GM23248 (cell line): Measurements from ENCODE around the gene RALB. TPM values are rescaled to one million over a fixed set of nuclear protein-coding genes. Genes with fewer than 3 reads are reported as not detected.
"Not testable (repeated sequence)": the region's sequence is repeated elsewhere in the genome, so short reads cannot be mapped to it uniquely, and the experiment has no call there.

ENCODE experiments used
- DNase-seq: peaks from one replicate; pipeline ENCODE4 v3.0.0-alpha.2; 2015
- H2AFZ ChIP-seq: fragments of 200-600 bp; sonication (generic); 2 replicates; pipeline ENCODE4 v1.6.1; 2016; ENCODE audit warnings: antibody characterized with exemption
- H3F3A ChIP-seq: fragments of 200-600 bp; sonication (generic); 2 replicates; pipeline ENCODE4 v1.6.1; 2016; ENCODE audit warnings: mild to moderate bottlenecking, antibody characterized with exemption, mixed run types; ENCODE audit not compliant: insufficient read depth
- H3K27ac ChIP-seq: fragments of 200-600 bp; sonication (generic); 2 replicates; pipeline ENCODE4 v1.5.1; 2016; ENCODE audit warnings: mild to moderate bottlenecking
- H3K27me3 ChIP-seq: fragments of 200-600 bp; sonication (generic); replicated peaks from 2 replicates; pipeline ENCODE4 v1.6.1; 2016; ENCODE audit warnings: mild to moderate bottlenecking; ENCODE audit not compliant: insufficient read depth
- H3K36me3 ChIP-seq: fragments of 200-600 bp; sonication (generic); 2 replicates; pipeline ENCODE4 v1.6.1; 2016; ENCODE audit warnings: low read depth, mild to moderate bottlenecking
- H3K4me1 ChIP-seq: fragments of 200-600 bp; sonication (generic); 2 replicates; pipeline ENCODE4 v1.6.1; 2016; ENCODE audit warnings: mild to moderate bottlenecking; ENCODE audit not compliant: insufficient read depth
- H3K4me2 ChIP-seq: fragments of 200-600 bp; sonication (generic); one replicate; pipeline ENCODE4 v1.6.1; 2016; ENCODE audit warnings: mild to moderate bottlenecking; ENCODE audit not compliant: unreplicated experiment
- H3K4me3 ChIP-seq: fragments of 200-600 bp; sonication (generic); 2 replicates; pipeline ENCODE4 v1.5.1; 2016; ENCODE audit warnings: mild to moderate bottlenecking
- H3K79me2 ChIP-seq: fragments of 200-600 bp; sonication (generic); 2 replicates; pipeline ENCODE4 v1.6.1; 2016; ENCODE audit warnings: mild to moderate bottlenecking; ENCODE audit not compliant: insufficient read depth
- H3K9ac ChIP-seq: fragments of 200-600 bp; sonication (generic); 2 replicates; pipeline ENCODE4 v1.6.1; 2016; ENCODE audit warnings: mild to moderate bottlenecking
- H3K9me2 ChIP-seq: fragments of 200-600 bp; sonication (generic); 2 replicates; pipeline ENCODE4 v1.6.1; 2016; ENCODE audit warnings: mixed run types, mild to moderate bottlenecking, moderate library complexity; ENCODE audit not compliant: insufficient read depth
- H3K9me3 ChIP-seq: fragments of 200-600 bp; sonication (generic); one replicate; pipeline ENCODE4 v1.6.1; 2017; ENCODE audit warnings: low read depth
- H4K20me1 ChIP-seq: fragments of 200-600 bp; sonication (generic); 2 replicates; pipeline ENCODE4 v1.6.0; 2016; ENCODE audit not compliant: insufficient read depth
- EZH2 ChIP-seq: fragments of 200-600 bp; sonication (generic); IDR thresholded peaks from 2 replicates; pipeline ENCODE4 v1.6.1; 2018; ENCODE audit warnings: antibody characterized with exemption, mild to moderate bottlenecking; ENCODE audit not compliant: insufficient read depth, poor library complexity, severe bottlenecking
- EZH2phosphoT487 ChIP-seq: fragments of 200-600 bp; sonication (generic); IDR thresholded peaks from 2 replicates; pipeline ENCODE4 v1.6.1; 2018; ENCODE audit warnings: antibody characterized with exemption, moderate library complexity, mild to moderate bottlenecking, low read depth; ENCODE audit not compliant: insufficient read depth
- WGBS, 2 experiments: methylation state at CpG; one replicate each; pipeline ENCODE4 v1.1.6; 2015 to 2017; ENCODE audit warnings: low lambda C conversion rate in 2 of 2, low coverage in 1 of 2; ENCODE audit errors: missing lambda C conversion rate in 2 of 2; 5-methylcytosine and 5-hydroxymethylcytosine counted together
- in situ Hi-C: fragments of 300-500 bp; cut with MboI; formaldehyde crosslinking; loops from 2 replicates; pipeline ENCODE4 v1.15.0; 2020
- polyA plus RNA-seq: library from polyadenylated mRNA; unstranded; fragments of >200 nt; fragmentation: Nextera tagmentation; extraction: Ambion mirVana; gene quantifications from 2 replicates; pipeline ENCODE4 v1.2.1, GENCODE V29; 2016
- total RNA-seq: library from RNA; depleted of rRNA; stranded (reverse); fragments of >200 nt; shearing (Covaris generic); gene quantifications from 2 replicates; pipeline ENCODE4 v1.2.3, GENCODE V29; 2014

The RALB gene
- total and polyA plus RNA-seq, 2 experiments from 2014 or later = 65.7 to 105 TPM

DNA sequence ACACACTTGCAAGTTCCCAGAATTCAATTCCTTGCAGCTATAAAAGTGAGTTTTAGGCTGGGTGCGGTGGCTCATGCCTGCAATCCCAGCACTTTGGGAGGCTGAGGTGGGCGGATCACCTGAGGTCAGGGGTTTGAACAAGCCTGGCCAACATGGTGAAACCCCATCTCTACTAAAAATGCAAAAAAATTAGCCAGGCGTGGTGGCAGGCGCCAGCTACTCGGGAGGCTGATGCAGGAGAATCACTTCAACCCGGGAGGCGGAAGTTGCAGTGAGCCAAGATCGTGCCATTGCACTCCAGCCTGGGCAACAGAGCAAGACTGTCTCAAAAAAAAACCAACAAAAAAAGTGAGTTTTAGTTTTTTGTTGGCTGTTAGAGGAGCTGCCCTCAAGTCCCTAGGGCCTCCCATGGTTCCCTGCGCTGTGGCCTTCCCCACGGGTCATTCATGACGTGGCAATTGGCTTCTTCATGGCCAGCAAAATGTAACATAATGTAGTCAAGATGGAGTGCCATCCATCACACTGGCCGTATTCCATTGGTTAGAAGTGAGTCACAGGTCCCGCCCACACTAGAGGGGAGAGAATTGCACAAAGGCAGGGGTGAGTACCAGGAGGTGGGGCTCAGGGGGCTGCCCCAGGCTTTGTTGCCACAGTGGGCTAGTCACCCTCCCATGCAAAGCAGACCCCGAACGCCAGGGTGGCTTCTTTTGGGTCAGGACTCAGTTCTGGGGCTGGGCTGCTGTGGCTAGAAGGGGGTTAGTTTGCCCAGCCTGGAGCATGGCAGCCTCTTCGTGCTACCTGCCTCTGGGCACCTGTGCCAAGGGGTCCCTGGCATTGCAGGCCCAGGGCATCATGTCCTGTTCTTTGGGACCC lies 55.6 kb downstream of the RALB start:
- Histone ChIP-seq H3K9me3 (no peaks in the 10 kb centered on the region), H2AFZ (no peak overlapping the region), H3K79me2 (no peaks in the 10 kb centered on the region), H3K27me3 (no peaks in the 10 kb centered on the region), H3K4me2 (no peak overlapping the region), H3K4me3 (no peak overlapping the region), H4K20me1 (no peaks in the 10 kb centered on the region), H3K27ac (no peak overlapping the region), H3F3A (0 out of 2 replicates have a peak, but pooled peaks cover 7% of the 10 kb centered on the region), H3K36me3 (no peaks in the 10 kb centered on the region), H3K4me1 (no peaks in the 10 kb centered on the region), H3K9ac (no peak overlapping the region), H3K9me2 (no peaks in the 10 kb centered on the region)
- WGBS, 2 experiments = 62 to 76% methylated on average over 14 to 16 of the region's 16 CpGs
- peak; percentile 49 for DNase-seq
- no peak for TF ChIP-seq EZH2phosphoT487
- TF ChIP-seq EZH2 = no peak
- in situ Hi-C loops = no loop called here

DNA sequence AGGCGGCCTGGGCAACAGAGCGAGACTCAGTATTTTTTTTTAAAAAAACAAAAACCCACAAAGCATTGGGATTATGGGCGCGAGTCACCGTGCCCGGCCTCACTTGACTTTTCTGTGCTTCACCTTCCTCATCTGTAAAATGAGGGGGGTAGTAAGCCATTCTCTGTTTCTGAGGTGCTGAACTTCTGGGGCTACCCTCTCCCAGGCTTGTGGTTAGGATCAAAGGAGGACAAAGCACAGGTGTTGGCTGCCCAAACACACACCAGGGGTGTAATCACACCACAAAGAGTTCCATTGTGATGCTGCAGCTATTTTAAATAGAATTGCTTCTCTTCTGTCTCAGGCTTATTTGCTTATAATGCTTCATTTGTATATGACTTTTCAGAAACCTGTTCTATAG lies 57.5 kb downstream of the RALB start:
- Histone ChIP-seq H3K27ac (no peak overlapping the region), H3K4me3 (no peak overlapping the region), H3K4me2 (no peak overlapping the region), H3K4me1 (no peaks in the 10 kb centered on the region), H3F3A (0 out of 2 replicates have a peak, but pooled peaks cover 7% of the 10 kb centered on the region), H3K27me3 (no peaks in the 10 kb centered on the region), H3K36me3 (no peaks in the 10 kb centered on the region), H3K9me2 (no peaks in the 10 kb centered on the region), H2AFZ (no peak overlapping the region), H4K20me1 (no peaks in the 10 kb centered on the region), H3K9me3 (no peaks in the 10 kb centered on the region), H3K9ac (no peak overlapping the region), H3K79me2 (no peaks in the 10 kb centered on the region)
- TF ChIP-seq EZH2 = no peak
- no peak for TF ChIP-seq EZH2phosphoT487
- in situ Hi-C loops = no loop called here
- WGBS, 2 experiments = 90 to 97% methylated on average over 6 of the region's 6 CpGs
- DNase-seq = no peak

DNA sequence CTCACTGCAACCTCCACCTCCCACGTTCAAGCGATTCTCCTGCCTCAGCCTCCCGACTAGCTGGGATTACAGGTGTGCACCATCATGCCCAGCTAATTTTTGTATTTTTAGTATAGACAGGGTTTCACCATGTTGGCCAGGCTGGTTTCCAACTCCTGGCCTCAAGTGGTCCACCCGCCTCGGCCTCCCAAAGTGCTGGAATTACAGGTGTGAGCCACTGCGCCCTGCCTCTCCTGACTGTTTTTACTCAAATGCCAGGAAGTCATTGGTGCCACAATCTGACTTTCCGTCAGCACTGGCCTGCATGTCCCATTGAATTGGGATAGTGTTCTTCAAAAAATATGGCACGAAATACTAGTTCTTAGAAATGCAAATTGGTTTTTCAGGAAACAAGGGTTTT lies 58.2 kb downstream of the RALB start:
- H3K36me3 ChIP-seq, in situ Hi-C loops: not testable (repeated sequence)
- 93 to 98% methylated on average over 8 of the region's 8 CpGs for WGBS, 2 experiments

DNA sequence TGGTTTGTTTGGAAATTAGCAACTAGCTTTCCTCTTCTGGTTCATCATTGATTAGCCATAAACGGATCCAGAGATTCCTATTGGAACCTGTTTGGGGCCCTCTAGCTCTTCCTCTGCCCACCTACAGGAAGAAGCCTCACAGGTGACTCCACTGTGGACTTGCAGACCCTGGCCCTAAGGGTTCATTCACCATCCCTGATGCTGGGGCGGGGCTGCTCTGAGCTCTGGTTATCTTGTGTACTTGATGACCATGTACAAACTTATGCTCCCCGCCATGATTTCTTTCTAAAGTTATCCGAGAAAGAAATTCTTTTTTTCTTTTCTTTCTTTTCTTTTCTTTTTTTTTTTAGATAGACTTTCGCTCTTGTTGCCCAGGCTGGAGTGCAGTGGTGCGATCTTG lies 59.4 kb downstream of the RALB start:
- H3K4me1 ChIP-seq = no peaks in the 10 kb centered on the region
- no peaks in the 10 kb centered on the region for H3K27me3 ChIP-seq
- no peaks in the 10 kb centered on the region for H4K20me1 ChIP-seq
- no peak for TF ChIP-seq EZH2phosphoT487
- no peaks in the 10 kb centered on the region for H3K79me2 ChIP-seq
- no peaks in the 10 kb centered on the region for H3K9me2 ChIP-seq
- 82 to 95% methylated on average over 4 to 6 of the region's 6 CpGs for WGBS, 2 experiments
- no peak overlapping the region for H3K27ac ChIP-seq
- H2AFZ ChIP-seq = no peak overlapping the region
- H3K36me3 ChIP-seq = no peaks in the 10 kb centered on the region
- no peak overlapping the region for H3K9ac ChIP-seq
- 0 out of 2 replicates have a peak, but pooled peaks cover 7% of the 10 kb centered on the region for H3F3A ChIP-seq
- no peak for DNase-seq
- no peak overlapping the region; the same call in 1 of the 2 replicates for H3K4me3 ChIP-seq
- in situ Hi-C loops = no loop called here
- H3K4me2 ChIP-seq = no peak overlapping the region
- no peaks in the 10 kb centered on the region for H3K9me3 ChIP-seq

More for the DNA sequence above, 58.2 kb downstream of the RALB start:
- not testable (repeated sequence) for H3K4me2 ChIP-seq, H3F3A ChIP-seq, H4K20me1 ChIP-seq, H3K27ac ChIP-seq, H3K9me3 ChIP-seq, H3K4me1 ChIP-seq, H3K4me3 ChIP-seq, H3K9me2 ChIP-seq, H2AFZ ChIP-seq, H3K9ac ChIP-seq, H3K79me2 ChIP-seq, H3K27me3 ChIP-seq, DNase-seq
